Stimulated activated CD4-positive, alpha-beta T cell treated with anti-CD3 and anti-CD28 coated beads, Interleukin-12 subunit alpha, Interleukin-12 subunit beta, amount 100 ng/mL, for 24 hours (primary cell): ENCODE data around the gene EFNA5.
"Not testable (repeated sequence)": the region's sequence is repeated elsewhere in the genome, so short reads cannot be mapped to it uniquely, and the experiment has no call there.

Experiments
- DNase-seq, 2 experiments: peaks; one replicate each; pipeline ENCODE4 v3.0.0-alpha.2; 2020; ENCODE audit warnings: low read depth in 2 of 2

The EFNA5 gene

DNA sequence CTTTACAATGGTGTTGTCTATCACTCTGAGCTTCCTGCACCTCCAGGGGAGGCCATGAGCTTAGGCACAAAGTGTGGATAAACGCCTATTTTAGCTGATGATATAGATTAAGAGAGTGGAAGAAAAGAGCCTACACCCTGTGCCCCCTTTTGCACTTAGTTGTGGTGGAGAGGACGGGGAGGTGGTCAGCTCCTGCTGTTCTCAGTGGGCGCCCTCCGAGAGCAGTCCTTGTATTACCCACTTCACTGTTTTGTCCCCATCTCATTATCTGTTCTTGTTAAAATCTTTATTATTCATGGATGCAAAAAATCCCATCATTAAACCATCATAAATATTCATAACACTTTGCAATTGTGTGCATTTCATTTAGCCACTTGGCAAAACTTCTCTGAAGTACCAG lies 303.3 kb downstream of the EFNA5 start:
- DNase-seq: no peak

DNA sequence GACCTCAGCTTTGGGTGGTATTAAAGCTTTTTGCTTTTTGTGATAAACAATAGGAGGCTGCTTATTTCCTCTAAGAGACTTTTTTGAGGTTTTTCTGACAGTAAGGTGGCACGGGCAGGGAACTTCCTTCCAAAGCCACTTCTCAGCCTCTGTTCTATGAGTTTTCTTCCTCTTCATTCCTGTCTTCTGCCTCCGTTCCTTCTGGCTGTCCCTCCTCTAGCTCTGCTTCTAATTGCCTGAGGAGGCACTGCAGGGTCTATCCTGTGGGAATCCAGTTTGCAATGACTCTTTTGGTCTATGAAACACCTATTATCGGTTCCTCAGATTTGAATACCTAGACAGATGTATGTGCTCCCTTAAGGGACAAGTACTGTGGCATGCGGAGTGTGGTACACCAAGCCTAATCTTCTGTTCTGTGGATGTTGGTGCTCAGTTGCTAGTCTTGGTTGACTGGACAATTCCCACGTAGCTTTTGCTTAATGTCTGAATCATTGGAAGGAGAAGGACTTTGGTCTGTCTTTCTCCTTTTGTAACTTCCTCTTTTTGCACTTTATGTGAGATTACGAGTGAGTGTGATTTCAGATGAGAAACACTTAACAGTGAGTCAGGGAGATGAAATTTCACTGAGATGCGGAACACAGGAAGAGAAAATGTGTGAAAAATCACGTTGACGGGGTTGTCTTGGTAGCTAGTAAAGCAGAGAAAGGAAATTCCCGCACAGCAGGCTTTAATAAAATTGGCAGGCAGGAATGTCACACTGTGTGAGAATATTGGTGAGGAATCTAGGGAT lies 305.2 kb downstream of the EFNA5 start:
- no peak for DNase-seq

DNA sequence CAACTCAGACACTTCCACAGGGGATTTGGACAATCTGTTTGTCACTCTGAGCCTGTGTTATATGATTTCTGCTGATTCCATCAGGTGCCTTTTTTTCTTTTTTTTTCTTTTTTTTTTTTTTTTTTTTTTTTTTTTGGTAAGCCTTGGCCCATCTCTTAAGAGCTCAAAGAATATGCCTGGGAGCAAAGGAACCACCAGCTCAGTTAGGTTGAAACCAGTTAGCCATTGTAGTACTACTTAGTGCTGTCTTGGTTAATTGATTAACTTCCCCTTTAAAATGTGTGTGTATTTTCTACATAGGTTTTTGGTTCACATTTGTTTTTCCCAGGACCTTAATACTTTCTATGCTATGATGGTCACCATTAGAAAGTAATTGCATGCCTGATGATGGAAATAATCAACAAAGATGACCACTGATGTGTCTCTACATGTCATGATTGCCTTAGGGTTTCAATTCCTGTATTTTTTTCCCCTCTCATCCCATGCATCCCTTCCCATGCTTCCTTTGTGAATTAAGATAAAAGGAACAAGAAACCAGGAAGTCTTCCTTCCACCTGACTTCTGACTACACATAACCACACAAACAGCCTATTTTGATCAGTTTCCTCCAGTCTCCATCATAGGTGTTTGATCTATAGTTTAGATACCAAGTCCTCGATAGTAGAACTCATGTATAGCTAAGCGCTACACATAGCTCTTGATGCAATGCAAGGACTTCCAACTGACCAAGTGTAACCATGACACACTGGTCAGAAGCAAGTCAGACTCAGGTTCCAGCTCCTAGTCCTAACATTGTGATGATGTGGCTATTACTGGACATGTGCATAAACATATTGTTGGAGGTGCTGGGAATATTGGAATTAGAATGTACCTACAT lies 306.1 kb downstream of the EFNA5 start:
- no peak for DNase-seq

DNA sequence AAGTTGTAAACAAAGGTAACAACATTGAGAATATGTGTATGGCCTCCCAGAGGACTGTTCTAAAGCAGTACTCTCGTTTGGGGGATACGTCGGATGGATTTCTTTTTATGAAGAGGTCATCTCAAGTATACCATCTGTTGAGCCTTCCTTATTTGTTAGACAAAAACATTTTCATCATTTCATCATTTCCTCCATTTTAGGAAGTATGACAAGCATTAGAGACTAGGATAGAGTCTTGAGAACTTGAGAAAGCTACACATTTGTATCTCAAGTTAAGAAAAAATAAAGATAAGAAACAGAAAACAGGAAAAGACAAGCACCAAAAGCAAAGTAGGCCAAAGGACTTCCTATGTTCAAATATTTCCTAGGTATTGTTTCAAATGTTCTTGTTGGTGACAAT lies 307.0 kb downstream of the EFNA5 start:
- no peak for DNase-seq

DNA sequence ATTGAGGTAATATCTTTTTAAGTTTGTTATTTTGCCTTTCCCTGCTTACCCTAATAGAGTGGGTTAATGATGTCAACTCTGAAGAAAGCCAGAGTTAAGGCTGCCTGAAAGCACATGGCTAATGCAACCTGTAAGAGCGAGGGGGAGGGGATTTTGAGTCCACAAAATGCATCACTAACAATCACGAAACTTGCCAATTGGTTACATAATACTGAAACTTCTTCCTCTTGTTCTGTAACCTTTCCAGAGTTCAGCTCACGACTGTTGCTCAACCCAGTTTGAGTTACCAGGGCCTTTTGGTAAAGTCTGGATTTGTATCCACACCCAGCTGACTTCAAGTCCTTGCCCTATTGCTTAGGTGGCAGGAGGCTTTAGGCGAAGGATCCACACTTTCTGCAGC lies 308.8 kb downstream of the EFNA5 start:
- no peak for DNase-seq

DNA sequence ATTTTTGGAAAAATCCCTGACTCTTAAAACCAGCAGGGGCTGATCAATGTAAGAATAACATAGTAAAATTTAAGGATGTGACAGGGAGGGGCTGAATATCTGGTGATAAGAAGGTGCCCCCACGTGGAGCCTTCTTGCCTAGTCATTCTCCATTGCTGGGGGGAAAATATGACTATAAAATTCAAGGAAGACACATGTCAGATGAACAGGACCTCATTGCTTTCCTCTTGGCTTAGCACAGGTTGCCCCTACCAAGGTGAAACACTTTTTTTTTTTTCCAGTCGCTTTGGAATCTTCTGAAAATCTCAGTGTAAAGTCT lies 310.9 kb downstream of the EFNA5 start:
- no peak for DNase-seq

DNA sequence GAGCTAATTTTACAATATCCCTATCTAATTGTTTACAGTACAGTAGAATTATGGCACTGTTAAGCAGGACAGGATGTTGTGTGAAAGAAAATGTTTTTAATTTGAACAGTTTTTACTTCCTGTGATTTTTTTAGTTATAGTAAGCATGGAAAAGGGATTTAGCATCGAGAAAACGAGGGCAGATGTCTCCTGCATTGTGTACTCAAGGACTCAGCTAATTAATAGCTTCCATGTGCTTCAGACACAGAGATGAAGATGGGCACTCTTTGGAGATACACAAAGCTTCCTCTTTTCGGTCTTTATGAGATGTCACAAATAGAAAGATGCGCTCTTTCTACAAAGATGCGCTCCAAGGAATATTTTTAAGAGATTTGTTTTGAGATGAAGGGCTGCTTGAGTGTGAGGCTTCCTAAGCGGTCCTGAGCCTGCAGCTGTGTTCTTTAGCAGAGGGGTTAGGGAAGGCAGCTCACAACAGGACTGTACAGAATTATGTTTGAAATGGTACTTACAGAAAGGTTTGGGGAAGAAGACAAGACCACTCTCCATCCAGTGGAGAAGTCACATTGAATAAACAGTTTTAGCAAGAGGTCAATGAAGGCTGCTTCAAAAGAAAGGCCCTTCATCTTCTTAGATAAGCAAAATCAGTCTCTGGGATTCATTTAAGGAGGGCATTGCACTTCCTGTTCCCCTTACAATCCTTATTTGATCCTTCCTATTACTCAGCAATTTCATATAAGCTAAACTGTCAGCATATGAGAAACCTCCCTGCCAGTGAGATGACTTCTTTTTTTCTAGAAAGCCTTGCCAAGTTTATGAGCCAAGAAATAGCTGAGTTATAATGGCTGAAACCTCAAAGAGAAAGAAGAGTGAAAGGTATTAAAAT lies 311.5 kb downstream of the EFNA5 start:
- no peak for DNase-seq

DNA sequence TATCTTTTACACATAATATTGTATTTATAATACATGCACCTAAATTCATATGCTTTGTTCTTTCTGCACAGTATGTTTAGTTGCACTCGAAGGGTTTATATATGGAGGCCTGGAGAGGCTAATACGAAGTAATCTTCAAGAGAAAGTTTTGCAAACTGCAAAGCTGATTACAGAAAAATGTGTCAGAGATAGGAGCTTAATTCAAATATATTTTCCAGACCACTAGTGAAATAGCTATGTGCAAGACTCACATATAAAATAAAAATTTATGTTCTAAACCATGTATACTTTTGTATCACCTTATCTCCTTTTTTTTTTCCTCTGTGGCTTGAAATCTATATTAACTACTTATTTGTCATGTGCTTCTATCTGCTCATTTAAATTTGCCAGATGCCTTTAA lies 313.8 kb downstream of the EFNA5 start:
- no peak for DNase-seq

DNA sequence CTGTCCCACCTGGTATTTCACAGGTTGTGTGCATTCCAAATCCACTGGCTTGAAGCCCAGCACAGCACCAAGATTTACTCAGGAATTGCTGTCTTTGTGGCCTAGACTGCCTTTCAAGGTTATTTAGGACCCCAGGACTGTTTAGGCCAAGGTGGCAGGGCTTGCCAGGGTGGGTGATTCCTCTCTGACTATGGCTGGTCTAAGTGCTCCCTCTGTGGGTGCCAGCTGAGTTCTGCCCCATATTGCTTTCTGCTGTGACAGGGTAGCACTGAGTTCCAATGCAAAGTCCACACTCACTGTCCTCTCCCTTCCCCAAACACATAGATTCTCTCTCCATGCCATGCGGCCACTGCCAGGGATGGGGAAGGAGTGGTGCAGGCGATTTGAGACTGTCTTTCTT lies 318.2 kb downstream of the EFNA5 start:
- DNase-seq: no peak

DNA sequence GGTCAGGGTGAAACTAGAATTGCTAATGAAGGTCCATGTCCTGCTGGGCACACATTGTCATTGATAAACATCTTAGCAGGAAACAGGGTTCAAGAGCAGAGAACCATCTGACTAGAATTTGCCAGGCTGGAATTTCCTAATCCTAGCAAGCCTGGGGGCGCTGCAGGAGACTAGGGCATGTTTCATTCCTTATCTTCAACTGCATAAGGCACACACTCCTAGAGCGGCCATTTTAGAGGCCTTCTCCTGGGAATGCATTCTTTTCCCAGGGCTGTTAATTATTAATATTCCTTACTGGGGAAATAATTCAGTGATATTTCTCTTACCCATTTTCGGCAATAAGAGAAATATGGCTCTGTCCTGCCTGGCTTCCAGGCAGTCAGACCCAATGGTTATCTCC lies 324.2 kb downstream of the EFNA5 start:
- not testable (repeated sequence) for DNase-seq

DNA sequence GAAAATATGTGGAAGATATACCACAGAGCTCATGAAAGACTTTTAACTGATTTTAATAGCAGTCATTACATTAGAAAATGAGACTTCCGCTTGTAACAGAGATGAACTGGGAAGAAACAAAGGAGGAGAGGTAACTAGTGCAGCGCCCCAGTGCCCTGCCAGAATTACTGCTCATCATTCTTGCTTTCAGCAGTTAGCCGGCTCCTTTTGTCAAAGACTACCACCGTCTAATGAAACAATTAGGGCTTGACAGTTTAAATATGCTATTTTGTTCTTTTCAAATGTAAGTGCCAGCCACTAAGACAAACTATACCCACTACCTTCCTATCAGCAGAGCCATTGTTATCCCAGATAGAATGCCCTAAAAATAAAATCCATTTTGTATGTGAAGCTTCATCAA lies 328.4 kb downstream of the EFNA5 start:
- no peak for DNase-seq

DNA sequence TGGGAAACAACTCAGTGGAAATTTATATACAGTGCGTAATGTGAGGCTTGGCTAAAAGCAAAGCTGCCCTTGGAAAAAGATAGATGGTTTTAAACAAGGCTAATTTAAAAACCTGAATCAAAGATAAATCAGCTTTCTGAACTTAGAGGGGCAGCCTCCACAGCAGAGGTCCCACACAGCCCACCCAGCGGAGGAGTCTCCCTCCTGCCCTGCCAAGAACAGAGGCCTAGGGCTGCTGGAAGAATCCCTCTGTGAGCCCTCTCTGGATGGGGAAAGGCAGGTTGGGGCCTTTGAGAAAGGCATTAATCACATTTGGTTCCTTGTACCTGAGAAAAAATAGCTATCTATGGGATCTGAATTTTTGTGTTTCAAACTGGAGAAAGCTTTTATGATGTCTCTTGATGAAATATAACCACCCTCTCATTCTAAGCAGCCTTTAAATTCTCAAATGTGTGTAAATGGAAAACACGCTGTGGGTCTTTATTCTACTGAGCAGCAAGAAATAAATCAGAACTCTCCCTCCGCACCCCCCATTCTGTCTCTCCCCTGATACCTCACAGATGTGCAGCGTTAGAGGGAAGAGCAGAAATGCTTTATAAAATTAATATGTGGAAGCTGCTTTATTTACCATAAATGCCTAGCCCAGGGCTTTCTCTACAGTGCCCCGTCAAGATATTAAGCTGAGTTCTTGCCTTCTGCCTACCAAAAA lies 329.2 kb downstream of the EFNA5 start:
- DNase-seq: no peak

DNA sequence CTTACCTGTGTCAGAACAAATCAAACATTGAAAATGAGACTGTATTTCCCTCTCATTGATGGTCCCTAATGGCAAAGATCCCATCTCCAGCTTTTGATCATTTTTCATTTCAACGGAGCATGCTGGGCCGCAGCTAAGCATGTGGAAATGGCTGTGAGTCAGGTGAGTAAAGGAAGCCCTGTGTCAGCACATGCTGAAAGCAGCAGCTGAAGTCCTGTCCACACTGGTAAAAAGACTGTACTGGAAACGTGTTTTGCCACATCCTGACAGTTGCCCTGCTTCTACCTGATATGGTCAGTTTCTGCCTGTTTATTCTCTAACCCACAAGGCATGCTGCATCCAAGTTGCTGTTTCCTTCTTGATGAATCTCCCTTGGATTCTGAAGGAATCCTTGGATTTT lies 330.1 kb downstream of the EFNA5 start:
- no peak for DNase-seq

DNA sequence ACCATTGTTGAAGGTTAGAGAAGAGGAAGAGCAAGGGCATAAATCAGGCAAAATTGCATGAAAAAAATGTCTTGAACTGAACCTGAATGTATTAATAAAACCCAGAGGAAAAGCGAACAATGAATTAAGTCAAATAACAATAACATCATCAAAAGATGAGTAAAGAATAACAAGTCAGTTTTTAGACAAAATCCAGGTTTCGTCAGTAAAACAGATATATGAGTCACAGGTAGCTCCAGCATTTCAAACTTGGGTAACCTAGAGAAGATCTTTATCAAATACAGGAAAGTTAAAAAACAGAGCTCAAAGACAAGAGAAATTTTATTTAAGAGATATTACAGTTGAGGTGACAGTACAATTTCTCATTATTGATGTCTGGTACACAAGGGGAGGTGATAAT lies 332.4 kb downstream of the EFNA5 start:
- DNase-seq: no peak

DNA sequence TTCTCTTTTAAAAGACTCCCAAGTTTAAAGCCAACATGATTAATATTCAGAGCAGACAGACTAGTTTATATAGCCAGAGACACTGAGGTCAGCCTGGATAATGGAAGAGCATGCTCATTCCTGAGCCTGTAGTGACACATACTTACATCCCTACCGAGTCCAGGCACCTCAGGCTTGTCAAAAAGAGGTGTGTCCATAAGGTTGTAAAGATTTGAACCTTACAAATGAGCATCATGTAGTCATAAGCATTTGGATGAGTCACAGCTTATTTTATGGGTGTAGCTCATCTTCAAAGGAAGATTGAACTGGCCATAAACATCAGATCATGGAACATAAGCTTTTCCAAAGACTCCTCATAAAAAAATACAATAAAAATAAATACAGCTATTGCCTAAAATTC lies 333.5 kb downstream of the EFNA5 start:
- no peak for DNase-seq

DNA sequence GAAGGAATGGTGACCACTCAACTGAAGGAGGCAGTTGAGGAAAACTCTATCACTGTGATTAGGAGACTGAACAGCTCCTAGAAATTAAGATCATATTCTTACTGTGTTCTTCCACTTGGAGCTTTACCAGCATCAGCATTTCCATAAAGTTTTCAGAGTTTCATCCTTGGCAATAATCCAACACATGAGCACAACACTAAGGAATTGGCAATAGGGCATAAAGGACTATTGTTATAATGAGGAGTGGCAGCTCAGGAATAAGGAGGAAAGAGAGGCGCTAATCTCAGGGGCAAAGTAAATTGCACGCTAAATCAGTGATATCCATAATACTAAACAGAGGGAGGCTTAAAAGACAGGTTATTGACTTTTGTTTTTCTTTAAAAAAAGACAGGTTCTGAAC lies 338.9 kb downstream of the EFNA5 start:
- no peak for DNase-seq

DNA sequence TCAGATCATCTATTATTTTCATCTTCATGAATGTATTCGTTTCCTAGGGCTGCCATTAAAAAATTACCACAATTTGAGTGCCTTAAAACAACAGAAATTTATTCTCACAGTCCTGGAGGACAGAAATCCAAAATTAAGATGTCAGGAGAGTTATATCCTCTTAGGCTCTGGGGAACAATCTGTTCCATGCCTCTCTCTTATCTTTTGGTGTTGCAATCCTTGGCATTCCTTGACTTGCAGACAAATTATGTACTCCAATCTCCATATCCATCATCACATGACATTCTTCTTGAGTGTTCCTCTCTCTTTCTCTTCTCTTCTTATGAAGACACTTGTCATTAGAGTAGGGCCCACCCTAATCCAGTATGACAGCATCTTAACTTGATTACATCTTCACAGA lies 339.4 kb downstream of the EFNA5 start:
- no peak for DNase-seq

DNA sequence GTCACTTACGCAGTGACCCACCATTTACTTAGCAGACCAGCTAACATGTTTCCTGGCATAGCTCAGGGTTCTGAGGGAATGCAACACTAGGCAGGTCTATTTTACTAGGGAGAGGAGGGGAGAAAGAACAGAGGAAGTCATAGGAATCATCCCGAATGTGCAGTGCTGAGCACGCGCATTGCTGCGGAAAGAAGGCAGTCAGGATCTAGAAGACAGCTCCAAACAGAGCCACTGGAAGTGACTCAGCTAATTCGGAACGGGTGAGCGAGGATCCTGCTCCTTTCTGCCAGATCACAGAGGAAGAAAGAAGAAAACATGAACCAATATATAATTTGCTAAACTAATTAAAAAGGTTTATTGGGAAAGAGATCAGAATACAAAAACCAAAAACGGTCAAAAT lies 339.8 kb downstream of the EFNA5 start:
- no peak for DNase-seq

DNA sequence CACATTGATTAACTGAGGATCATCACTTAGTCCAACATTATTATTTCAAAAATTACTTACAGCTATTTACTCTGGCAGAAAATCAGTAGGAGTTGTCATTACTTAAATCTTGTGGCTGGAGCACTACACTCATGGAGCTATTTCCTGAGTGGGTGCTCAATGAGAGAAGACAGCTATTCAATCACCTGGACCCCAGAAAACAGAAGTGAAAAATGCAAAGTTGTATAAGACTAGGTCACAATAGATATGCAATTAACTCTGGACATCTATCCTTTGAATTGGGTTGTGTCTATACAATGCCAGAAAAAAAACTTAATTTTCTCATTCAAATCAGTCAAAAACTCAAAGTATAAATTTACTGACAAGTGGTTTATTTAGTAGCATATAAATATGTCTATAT lies 340.9 kb downstream of the EFNA5 start:
- DNase-seq: no peak
